ENCODE data around the gene KIF3A. TPM values are rescaled to one million over a fixed set of nuclear protein-coding genes. Genes with fewer than 3 reads are reported as not detected.

Gene KIF3A
- polyA plus RNA-seq, 1 donor from 2014 or later, result 94.4 TPM

DNA sequence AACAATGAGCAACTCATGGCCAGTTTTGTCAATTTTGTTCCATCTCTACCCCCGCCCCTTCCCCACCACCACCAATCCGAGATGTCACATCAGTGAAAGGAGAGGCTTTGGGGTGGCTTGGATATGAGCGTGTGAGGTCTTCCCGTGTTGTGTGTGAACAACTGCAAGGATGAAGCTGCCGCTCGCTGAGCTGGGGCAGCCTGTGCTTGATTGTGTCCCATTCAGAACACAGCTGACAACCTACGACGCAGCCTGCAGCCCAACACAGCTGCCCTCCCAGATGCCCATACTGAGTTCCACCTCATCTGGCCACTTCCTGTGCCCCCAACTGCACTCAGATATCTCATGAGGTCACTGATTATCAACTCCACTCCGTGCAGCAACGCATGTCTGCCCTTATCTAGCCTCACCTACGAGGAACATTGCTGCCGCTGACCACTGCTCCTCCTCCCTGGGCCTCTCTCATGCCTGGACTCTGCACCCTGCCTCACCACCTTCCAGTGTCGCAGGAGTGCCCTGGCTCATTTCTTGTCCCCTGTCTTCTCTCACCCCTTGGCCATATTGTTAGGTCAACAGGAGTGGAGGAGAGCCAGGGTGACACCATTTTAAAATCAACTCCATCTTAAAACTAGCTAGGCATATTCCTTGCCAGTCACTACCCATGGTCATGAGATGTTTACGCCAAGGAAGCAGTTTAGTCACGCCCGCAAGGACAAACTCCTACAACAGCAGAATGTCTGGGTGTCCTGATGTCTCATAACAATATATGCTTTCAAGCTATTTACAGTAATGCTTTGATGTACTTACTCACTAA is 70.8 kb downstream of the KIF3A start:
- H3K4me2 ChIP-seq (ENCODE audit: low read length), result no peak overlapping the region
- TF ChIP-seq EZH2 (IDR thresholded peaks at IDR 0.05; ENCODE audit: borderline replicate concordance, insufficient read depth, low read length, poor library complexity, severe bottlenecking) (no peak), MXI1 (conservative IDR thresholded peaks at IDR 0.05; ENCODE audit: poor library complexity, severe bottlenecking) (no peak), TAF1 (IDR thresholded peaks at IDR 0.05; ENCODE audit: low read depth) (no peak), POLR2AphosphoS5 (IDR thresholded peaks at IDR 0.05) (no peak), EP300 (conservative IDR thresholded peaks at IDR 0.05; ENCODE audit: poor library complexity, severe bottlenecking) (no peak), RAD21 (conservative IDR thresholded peaks at IDR 0.05) (no peak), SMC3 (conservative IDR thresholded peaks at IDR 0.05; ENCODE audit: poor library complexity) (no peak)
- TF ChIP-seq, protein P1, sequence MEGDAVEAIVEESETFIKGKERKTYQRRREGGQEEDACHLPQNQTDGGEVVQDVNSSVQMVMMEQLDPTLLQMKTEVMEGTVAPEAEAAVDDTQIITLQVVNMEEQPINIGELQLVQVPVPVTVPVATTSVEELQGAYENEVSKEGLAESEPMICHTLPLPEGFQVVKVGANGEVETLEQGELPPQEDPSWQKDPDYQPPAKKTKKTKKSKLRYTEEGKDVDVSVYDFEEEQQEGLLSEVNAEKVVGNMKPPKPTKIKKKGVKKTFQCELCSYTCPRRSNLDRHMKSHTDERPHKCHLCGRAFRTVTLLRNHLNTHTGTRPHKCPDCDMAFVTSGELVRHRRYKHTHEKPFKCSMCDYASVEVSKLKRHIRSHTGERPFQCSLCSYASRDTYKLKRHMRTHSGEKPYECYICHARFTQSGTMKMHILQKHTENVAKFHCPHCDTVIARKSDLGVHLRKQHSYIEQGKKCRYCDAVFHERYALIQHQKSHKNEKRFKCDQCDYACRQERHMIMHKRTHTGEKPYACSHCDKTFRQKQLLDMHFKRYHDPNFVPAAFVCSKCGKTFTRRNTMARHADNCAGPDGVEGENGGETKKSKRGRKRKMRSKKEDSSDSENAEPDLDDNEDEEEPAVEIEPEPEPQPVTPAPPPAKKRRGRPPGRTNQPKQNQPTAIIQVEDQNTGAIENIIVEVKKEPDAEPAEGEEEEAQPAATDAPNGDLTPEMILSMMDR (IDR thresholded peaks at IDR 0.05; ENCODE audit: poor library complexity, severe bottlenecking), result no peak
- TF ChIP-seq, protein P2, sequence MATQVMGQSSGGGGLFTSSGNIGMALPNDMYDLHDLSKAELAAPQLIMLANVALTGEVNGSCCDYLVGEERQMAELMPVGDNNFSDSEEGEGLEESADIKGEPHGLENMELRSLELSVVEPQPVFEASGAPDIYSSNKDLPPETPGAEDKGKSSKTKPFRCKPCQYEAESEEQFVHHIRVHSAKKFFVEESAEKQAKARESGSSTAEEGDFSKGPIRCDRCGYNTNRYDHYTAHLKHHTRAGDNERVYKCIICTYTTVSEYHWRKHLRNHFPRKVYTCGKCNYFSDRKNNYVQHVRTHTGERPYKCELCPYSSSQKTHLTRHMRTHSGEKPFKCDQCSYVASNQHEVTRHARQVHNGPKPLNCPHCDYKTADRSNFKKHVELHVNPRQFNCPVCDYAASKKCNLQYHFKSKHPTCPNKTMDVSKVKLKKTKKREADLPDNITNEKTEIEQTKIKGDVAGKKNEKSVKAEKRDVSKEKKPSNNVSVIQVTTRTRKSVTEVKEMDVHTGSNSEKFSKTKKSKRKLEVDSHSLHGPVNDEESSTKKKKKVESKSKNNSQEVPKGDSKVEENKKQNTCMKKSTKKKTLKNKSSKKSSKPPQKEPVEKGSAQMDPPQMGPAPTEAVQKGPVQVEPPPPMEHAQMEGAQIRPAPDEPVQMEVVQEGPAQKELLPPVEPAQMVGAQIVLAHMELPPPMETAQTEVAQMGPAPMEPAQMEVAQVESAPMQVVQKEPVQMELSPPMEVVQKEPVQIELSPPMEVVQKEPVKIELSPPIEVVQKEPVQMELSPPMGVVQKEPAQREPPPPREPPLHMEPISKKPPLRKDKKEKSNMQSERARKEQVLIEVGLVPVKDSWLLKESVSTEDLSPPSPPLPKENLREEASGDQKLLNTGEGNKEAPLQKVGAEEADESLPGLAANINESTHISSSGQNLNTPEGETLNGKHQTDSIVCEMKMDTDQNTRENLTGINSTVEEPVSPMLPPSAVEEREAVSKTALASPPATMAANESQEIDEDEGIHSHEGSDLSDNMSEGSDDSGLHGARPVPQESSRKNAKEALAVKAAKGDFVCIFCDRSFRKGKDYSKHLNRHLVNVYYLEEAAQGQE (IDR thresholded peaks at IDR 0.05; ENCODE audit: borderline replicate concordance), result no peak
- no peak overlapping the region for H3K4me3 ChIP-seq (ENCODE audit: low read length)
- H3K27me3 ChIP-seq (ENCODE audit: insufficient read depth, low read depth, low read length), result no peaks in the 10 kb centered on the region
- H3K9me3 ChIP-seq (ENCODE audit: low read length), result no peaks in the 10 kb centered on the region
- no peaks in the 10 kb centered on the region for H3K9me2 ChIP-seq (ENCODE audit: insufficient read depth, low read length)
- no peaks in the 10 kb centered on the region for H3K36me3 ChIP-seq (ENCODE audit: insufficient read depth, low read length)
- no peak overlapping the region for H2AFZ ChIP-seq (ENCODE audit: low read depth, low read length)
- no peaks in the 10 kb centered on the region for H3F3A ChIP-seq (ENCODE audit: insufficient read depth, low read length, poor library complexity, severe bottlenecking)
- H3K79me2 ChIP-seq (replicated peaks; ENCODE audit: insufficient read depth, low read length), result no peaks in the 10 kb centered on the region
- no peak overlapping the region for H3K9ac ChIP-seq (ENCODE audit: low read length)
- no peaks in the 10 kb centered on the region for H4K20me1 ChIP-seq (ENCODE audit: insufficient read depth)
- H3K27ac ChIP-seq (ENCODE audit: low read length), result no peak overlapping the region

GRCh38 chr5:132665574-132666080 is 71.7 kb downstream of the KIF3A start:
- H3K4me3 ChIP-seq (ENCODE audit: low read length), result no peak overlapping the region
- TF ChIP-seq MXI1 (conservative IDR thresholded peaks at IDR 0.05; ENCODE audit: poor library complexity, severe bottlenecking) (no peak), TAF1 (IDR thresholded peaks at IDR 0.05; ENCODE audit: low read depth) (no peak), SMC3 (conservative IDR thresholded peaks at IDR 0.05; ENCODE audit: poor library complexity) (no peak), EP300 (conservative IDR thresholded peaks at IDR 0.05; ENCODE audit: poor library complexity, severe bottlenecking) (no peak), RAD21 (conservative IDR thresholded peaks at IDR 0.05) (no peak), EZH2 (IDR thresholded peaks at IDR 0.05; ENCODE audit: borderline replicate concordance, insufficient read depth, low read length, poor library complexity, severe bottlenecking) (no peak), POLR2AphosphoS5 (IDR thresholded peaks at IDR 0.05) (no peak)
- TF ChIP-seq, protein P1 (IDR thresholded peaks at IDR 0.05; ENCODE audit: poor library complexity, severe bottlenecking), result no peak
- TF ChIP-seq, protein P2 (IDR thresholded peaks at IDR 0.05; ENCODE audit: borderline replicate concordance), result no peak
- no peak overlapping the region for H3K4me2 ChIP-seq (ENCODE audit: low read length)
- H4K20me1 ChIP-seq (ENCODE audit: insufficient read depth), result no peaks in the 10 kb centered on the region
- no peaks in the 10 kb centered on the region for H3K9me3 ChIP-seq (ENCODE audit: low read length)
- no peak overlapping the region for H3K9ac ChIP-seq (ENCODE audit: low read length)
- H3K9me2 ChIP-seq (ENCODE audit: insufficient read depth, low read length), result no peaks in the 10 kb centered on the region
- no peak overlapping the region for H2AFZ ChIP-seq (ENCODE audit: low read depth, low read length)
- H3K27me3 ChIP-seq (ENCODE audit: insufficient read depth, low read depth, low read length), result no peaks in the 10 kb centered on the region
- H3K36me3 ChIP-seq (ENCODE audit: insufficient read depth, low read length), result no peaks in the 10 kb centered on the region
- no peaks in the 10 kb centered on the region for H3F3A ChIP-seq (ENCODE audit: insufficient read depth, low read length, poor library complexity, severe bottlenecking)
- H3K79me2 ChIP-seq (replicated peaks; ENCODE audit: insufficient read depth, low read length), result no peaks in the 10 kb centered on the region
- no peak overlapping the region for H3K27ac ChIP-seq (ENCODE audit: low read length)

Measured in neural cell (in vitro differentiated cells).